Activated naive CD4-positive, alpha-beta T cell treated with anti-CD3 and anti-CD28 coated beads, Interleukin-2, amount 50 U/mL, for 72 hours (primary cell): Measurements from ENCODE around the gene HDAC10. TPM values are rescaled to one million over a fixed set of nuclear protein-coding genes. Genes with fewer than 3 reads are reported as not detected.

ENCODE experiments used
- ATAC-seq, 2 donors: fragments of 150-1000 bp; cut with Tn5 transposase; 2 replicates each; pipeline ENCODE4 v1.10.0; 2021; ENCODE audit warnings: mild to moderate bottlenecking in 2 of 2, moderate library complexity in 2 of 2
- DNase-seq, 2 donors: peaks; one replicate each; pipeline ENCODE4 v3.0.0; 2021 to 2022; ENCODE audit warnings: low spot score in 2 of 2
- H3K27ac Mint-ChIP-seq, 2 donors: one replicate each; pipeline ENCODE4 v1.8.0; 2022; ENCODE audit warnings: mild to moderate bottlenecking in 2 of 2, mixed read lengths in 2 of 2
- H3K36me3 Mint-ChIP-seq, 2 donors: one replicate each; pipeline ENCODE4 v1.8.0; 2022; ENCODE audit warnings: mixed read lengths in 2 of 2
- H3K9me3 Mint-ChIP-seq, 2 donors: one replicate each; pipeline ENCODE4 v1.8.0; 2022; ENCODE audit warnings: mixed read lengths in 2 of 2
- total RNA-seq, 2 donors: library from RNA; stranded (reverse); gene quantifications; one replicate each; pipeline ENCODE4 v1.2.3, GENCODE V29; 2022

HDAC10 gene, protein sequence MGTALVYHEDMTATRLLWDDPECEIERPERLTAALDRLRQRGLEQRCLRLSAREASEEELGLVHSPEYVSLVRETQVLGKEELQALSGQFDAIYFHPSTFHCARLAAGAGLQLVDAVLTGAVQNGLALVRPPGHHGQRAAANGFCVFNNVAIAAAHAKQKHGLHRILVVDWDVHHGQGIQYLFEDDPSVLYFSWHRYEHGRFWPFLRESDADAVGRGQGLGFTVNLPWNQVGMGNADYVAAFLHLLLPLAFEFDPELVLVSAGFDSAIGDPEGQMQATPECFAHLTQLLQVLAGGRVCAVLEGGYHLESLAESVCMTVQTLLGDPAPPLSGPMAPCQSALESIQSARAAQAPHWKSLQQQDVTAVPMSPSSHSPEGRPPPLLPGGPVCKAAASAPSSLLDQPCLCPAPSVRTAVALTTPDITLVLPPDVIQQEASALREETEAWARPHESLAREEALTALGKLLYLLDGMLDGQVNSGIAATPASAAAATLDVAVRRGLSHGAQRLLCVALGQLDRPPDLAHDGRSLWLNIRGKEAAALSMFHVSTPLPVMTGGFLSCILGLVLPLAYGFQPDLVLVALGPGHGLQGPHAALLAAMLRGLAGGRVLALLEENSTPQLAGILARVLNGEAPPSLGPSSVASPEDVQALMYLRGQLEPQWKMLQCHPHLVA
- total RNA-seq, result 10 to 100 TPM; 43.7 to 67.3 TPM

GRCh38 chr22:50250555-50251476 lies at the start of gene HDAC10:
HDAC10 (minus strand) TSS chr22:50251265; CDS start chr22:50251032, 233 bp downstream.
- no peaks in the 10 kb centered on the region for H3K36me3 Mint-ChIP-seq
- peak within 1 kb of the TSS in 1 of 2 donors; percentile 81 for H3K27ac Mint-ChIP-seq
- no peaks in the 10 kb centered on the region for H3K9me3 Mint-ChIP-seq
- ATAC-seq (peak; percentile 82 to 91), DNase-seq (peak; percentile 79 to 89)

- no peaks in the 10 kb centered on the region for H3K36me3 Mint-ChIP-seq
- H3K9me3 Mint-ChIP-seq, result no peaks in the 10 kb centered on the region
- ATAC-seq, result no peak
- H3K27ac Mint-ChIP-seq, result no peak overlapping the region
- DNase-seq, result no peak
These were observed 49.7 kb upstream of the HDAC10 start for GRCh38 chr22:50300620-50301257.

DNA sequence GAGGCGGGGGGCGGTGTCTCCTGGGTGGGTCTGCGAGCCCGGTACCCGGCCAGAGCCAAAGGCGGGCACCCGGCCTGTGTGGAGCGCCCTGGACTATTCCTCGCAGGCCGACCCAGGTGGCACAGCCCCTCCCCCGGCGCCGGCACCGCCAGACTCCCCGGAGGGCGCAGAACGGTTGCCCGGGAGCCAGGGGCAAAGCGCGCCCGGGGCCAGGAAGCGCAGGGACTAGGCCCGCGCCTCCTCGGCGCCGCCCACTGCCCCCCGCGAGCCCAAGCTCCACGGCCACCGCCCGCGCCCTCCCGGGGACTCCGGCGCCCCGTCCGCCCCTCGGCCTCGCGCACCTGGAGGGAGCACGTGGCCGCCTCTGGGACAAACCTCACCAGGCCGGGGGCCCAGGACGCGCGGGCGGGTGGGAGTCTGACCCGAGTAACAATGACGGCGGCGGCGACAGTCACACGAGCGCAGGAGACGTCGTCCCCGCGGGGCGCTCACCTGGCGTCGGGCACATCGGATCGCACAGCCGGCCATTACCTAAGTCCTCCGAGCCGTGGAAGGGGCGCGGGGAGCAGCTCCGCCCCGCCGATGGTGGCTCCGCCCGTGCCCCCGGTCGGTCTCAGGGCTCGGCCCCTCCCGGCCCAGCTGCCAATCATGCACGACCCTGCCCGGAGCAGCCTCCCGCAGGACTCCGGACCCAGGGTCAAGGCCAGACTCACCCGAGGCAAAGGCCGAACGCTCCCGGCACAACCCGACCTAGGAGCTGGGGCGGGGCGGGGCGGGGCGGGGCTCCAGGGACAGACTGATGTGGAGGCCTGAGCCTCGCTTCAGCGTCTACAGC lies 48.9 kb upstream of the HDAC10 start:
- H3K36me3 Mint-ChIP-seq, result no peaks in the 10 kb centered on the region
- no peak for ATAC-seq
- no peak overlapping the region for H3K27ac Mint-ChIP-seq

DNA sequence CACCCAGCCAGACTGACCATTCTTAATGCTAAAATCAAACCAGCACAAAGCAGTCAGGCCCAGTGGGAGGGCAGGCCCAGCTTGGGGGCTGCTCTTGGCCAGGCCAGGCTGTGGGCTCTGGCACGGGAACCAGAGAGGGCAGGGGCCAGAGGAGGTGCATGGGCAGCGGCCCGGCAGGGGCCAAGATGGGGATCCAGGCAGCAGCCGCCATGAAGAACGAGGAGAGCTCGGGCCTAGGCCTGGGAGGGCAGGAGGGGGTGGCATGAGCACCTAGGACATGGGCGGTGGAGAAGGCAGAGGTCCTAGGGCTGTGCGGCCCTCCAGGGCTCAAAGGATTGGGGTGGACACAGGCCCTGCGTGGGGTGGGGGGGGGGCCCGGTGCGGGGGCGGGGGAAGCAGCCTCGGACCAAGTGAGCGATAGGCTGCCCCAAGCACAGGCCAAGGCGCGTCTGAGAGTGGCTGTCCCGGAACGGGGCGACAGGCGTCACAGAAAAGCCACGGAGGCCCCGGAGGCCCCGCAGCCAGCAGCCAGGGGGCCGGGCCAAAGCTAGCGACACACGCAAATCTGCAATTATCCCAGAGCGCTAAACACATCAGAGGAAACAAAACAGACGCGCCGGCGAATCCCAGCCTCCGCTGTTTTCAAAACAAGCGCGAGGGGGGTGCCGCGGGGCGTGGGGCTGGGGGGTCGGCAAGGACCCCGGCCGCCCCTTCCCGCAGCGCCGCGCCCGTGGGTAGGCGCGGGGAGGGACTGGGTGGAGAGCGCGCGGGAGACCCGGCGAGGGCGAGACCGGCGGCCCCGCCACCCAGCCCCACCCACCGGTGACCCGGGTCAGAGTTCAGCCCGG lies 48.1 kb upstream of the HDAC10 start:
- DNase-seq (no peak), ATAC-seq (no peak)
- Mint-ChIP-seq H3K36me3 (no peaks in the 10 kb centered on the region), H3K9me3 (no peaks in the 10 kb centered on the region), H3K27ac (no peak overlapping the region)

More for the DNA sequence above, 48.9 kb upstream of the HDAC10 start:
- no peak for DNase-seq
- no peaks in the 10 kb centered on the region for H3K9me3 Mint-ChIP-seq

- no peaks in the 10 kb centered on the region for H3K9me3 Mint-ChIP-seq
- no peak for ATAC-seq
These were observed 47.2 kb upstream of the HDAC10 start for GRCh38 chr22:50298266-50298637.

GRCh38 chr22:50297510-50298265 lies 46.6 kb upstream of the HDAC10 start:
- ATAC-seq, result no peak
- Mint-ChIP-seq H3K36me3 (no peaks in the 10 kb centered on the region), H3K27ac (no peak overlapping the region), H3K9me3 (no peaks in the 10 kb centered on the region)
- no peak for DNase-seq

More at GRCh38 chr22:50298266-50298637, 47.2 kb upstream of the HDAC10 start:
- no peak for DNase-seq
- no peak overlapping the region for H3K27ac Mint-ChIP-seq
- H3K36me3 Mint-ChIP-seq, result no peaks in the 10 kb centered on the region

DNA sequence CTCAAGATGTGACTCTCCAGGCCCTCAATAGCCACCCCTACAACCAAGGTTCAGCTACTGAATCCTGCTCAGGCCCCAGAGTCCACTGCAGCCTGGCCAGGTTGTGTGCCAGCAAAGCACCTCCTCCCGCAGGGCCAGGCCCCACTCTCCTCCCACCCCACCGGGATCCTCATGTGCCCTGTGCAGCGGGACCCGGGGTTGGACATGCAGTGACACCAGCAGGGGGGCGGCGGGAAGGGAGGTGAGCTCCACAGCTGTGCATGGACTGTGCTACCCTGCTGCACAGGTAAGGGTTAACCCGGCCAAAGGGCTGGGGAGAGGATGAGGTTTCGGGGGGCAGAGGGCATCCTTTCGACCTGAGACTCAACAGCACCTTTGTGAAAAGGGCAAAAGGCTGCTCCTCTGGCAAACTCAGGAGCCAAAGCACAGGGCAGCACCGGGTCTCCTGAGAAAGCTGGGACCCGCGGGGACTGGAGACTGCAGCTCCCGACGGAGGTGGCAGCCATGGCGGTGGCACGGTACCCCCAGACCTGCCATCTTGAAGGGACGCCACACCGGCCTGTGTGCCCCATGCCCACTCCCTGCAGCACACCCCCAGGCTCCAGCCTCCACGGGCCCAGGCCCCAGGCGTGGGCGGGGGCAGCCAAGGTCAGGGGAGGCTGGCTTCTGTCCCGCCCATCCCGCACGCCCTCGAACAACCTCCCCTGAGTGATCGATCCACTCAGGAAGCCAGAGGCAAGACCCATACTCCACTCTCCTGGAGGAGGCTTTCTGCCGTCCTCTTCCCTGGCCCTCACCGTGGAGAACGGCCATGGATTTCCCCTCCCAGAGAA lies 45.8 kb upstream of the HDAC10 start:
- Mint-ChIP-seq H3K27ac (no peak overlapping the region), H3K36me3 (no peaks in the 10 kb centered on the region), H3K9me3 (no peaks in the 10 kb centered on the region)
- ATAC-seq, result no peak
- DNase-seq, result no peak

- H3K9me3 Mint-ChIP-seq, result no peaks in the 10 kb centered on the region
- H3K36me3 Mint-ChIP-seq, result no peaks in the 10 kb centered on the region
These were observed 43.2 kb upstream of the HDAC10 start for GRCh38 chr22:50294319-50294656.

GRCh38 chr22:50293441-50294318 lies 42.6 kb upstream of the HDAC10 start:
- no peak overlapping the region for H3K27ac Mint-ChIP-seq
- no peaks in the 10 kb centered on the region for H3K9me3 Mint-ChIP-seq
- DNase-seq, result no peak
- no peaks in the 10 kb centered on the region for H3K36me3 Mint-ChIP-seq
- ATAC-seq, result no peak

More at GRCh38 chr22:50294319-50294656, 43.2 kb upstream of the HDAC10 start:
- ATAC-seq, result no peak
- H3K27ac Mint-ChIP-seq, result no peak overlapping the region
- no peak for DNase-seq

- peak in 1 of 2 donors; percentile 44 for ATAC-seq
- no peaks in the 10 kb centered on the region for H3K36me3 Mint-ChIP-seq
- H3K27ac Mint-ChIP-seq, result no peak overlapping the region
- DNase-seq, result no peak
- H3K9me3 Mint-ChIP-seq, result no peaks in the 10 kb centered on the region
These were observed 41.8 kb upstream of the HDAC10 start for GRCh38 chr22:50292643-50293440.

- Mint-ChIP-seq H3K27ac (no peak overlapping the region), H3K9me3 (no peaks in the 10 kb centered on the region), H3K36me3 (no peaks in the 10 kb centered on the region)
- ATAC-seq (no peak), DNase-seq (no peak)
These were observed 39.0 kb upstream of the HDAC10 start for GRCh38 chr22:50289942-50290630.
